Stimulated activated naive CD4-positive, alpha-beta T cell treated with Interleukin-2 at 50 U/mL for 16 hours (primary cell): ENCODE data around the gene STK17B.

Experiments used
- DNase-seq: peaks from one replicate; lab custom pipeline; 2025; lab: John Stamatoyannopoulos, UW

The STK17B gene

GRCh38 chr2:196155575-196155974 lies 15.8 kb downstream of the STK17B start:
- no peak for DNase-seq

- DNase-seq, result no peak
Measured at GRCh38 chr2:196153480-196153879, 17.9 kb downstream of the STK17B start.

GRCh38 chr2:196149948-196150347 lies 21.4 kb downstream of the STK17B start:
- DNase-seq, result no peak

GRCh38 chr2:196148736-196149135 lies 22.6 kb downstream of the STK17B start:
- DNase-seq, result no peak

GRCh38 chr2:196145256-196145655 lies 26.1 kb downstream of the STK17B start:
- no peak for DNase-seq

GRCh38 chr2:196144513-196145126 lies 26.8 kb downstream of the STK17B start:
- DNase-seq, result no peak

GRCh38 chr2:196143730-196144131 lies 27.6 kb downstream of the STK17B start:
- DNase-seq, result peak; percentile 12

GRCh38 chr2:196142825-196143224 lies 28.6 kb downstream of the STK17B start:
- DNase-seq, result no peak

GRCh38 chr2:196140213-196140612 lies 31.2 kb downstream of the STK17B start:
- no peak for DNase-seq

GRCh38 chr2:196137271-196137670 lies 34.1 kb downstream of the STK17B start:
- DNase-seq, result no peak

GRCh38 chr2:196136151-196136550 lies 35.2 kb downstream of the STK17B start:
- DNase-seq, result no peak

- DNase-seq, result peak; percentile 13
Measured at GRCh38 chr2:196131949-196132925, 39.1 kb downstream of the STK17B start.

- DNase-seq, result peak; percentile 38
Measured at GRCh38 chr2:196131384-196131937, 39.9 kb downstream of the STK17B start.

- DNase-seq, result no peak
Measured at GRCh38 chr2:196130039-196130825, 41.1 kb downstream of the STK17B start.

GRCh38 chr2:196128749-196129148 lies 42.6 kb downstream of the STK17B start:
- no peak for DNase-seq

- DNase-seq, result no peak
Measured at GRCh38 chr2:196125596-196125995, 45.8 kb downstream of the STK17B start.

- no peak for DNase-seq
Measured at GRCh38 chr2:196123679-196124373, 47.6 kb downstream of the STK17B start.

- DNase-seq, result no peak
Measured at GRCh38 chr2:196119926-196120325, 51.5 kb downstream of the STK17B start.

- DNase-seq, result no peak
Measured at GRCh38 chr2:196117214-196117705, 54.1 kb downstream of the STK17B start.

GRCh38 chr2:196113061-196113974 lies 58.1 kb downstream of the STK17B start:
- no peak for DNase-seq
